HG02571 (cell line): Measurements from ENCODE around the gene FMN2.

Experiments used
- ATAC-seq: cut with Tn5 transposase; IDR thresholded peaks from one replicate; pipeline ENCODE4 v1.9.1; 2021; ENCODE audit warnings: mild to moderate bottlenecking, moderate library complexity; ENCODE audit not compliant: unreplicated experiment

Gene FMN2

DNA sequence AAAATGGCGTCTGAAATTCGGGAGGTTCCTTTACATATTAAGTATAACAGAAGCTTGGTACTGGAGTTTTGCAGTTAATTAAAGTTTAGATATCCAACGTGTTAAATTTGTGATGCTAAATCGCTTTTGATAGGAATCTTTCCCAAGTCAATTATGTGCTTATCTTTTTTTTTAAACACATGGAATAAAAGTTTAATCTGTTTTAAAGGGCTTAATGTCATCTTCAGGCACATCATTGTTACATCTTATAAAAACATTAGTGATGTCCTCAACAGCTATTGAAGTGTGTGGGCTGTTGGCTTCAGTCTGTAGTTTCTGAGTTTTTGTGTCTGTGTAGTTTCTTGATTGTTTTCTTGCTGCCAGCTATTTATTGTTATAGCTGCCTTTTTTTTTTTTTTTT, 5.3 kb downstream of the FMN2 start:
- no peak for ATAC-seq

- ATAC-seq: no peak
These were observed 6.9 kb downstream of the FMN2 start for GRCh38 chr1:240098534-240098933.

- ATAC-seq: no peak
These were observed 7.6 kb downstream of the FMN2 start for GRCh38 chr1:240099329-240099728.

GRCh38 chr1:240099748-240100147, 8.1 kb downstream of the FMN2 start:
- ATAC-seq: no peak

DNA sequence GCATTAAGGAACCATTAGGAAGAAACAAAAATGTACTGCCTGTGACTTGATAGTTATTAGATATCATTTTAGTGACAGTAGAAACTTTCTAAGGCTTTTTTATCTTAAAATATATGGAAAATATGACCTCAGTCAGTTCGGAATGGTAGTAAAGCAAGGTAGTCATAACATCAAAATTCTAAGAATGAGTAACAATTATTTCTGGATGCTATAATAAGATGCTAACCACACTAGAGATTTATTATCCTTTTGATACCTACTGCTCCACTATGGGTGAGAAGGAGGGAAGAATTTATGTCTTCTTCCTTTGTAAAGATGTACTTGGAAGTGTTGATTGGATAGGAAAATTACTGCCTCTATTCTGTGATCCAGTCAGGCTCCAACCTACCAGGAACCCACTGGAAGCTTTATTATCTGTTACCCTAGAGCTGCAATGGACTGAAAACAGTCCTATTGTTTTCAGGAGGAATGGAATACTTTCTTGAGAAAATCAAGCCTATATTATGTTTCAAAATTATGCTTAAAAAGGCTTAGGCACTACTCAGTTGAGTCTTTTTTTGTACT, 8.8 kb downstream of the FMN2 start:
- ATAC-seq: no peak

DNA sequence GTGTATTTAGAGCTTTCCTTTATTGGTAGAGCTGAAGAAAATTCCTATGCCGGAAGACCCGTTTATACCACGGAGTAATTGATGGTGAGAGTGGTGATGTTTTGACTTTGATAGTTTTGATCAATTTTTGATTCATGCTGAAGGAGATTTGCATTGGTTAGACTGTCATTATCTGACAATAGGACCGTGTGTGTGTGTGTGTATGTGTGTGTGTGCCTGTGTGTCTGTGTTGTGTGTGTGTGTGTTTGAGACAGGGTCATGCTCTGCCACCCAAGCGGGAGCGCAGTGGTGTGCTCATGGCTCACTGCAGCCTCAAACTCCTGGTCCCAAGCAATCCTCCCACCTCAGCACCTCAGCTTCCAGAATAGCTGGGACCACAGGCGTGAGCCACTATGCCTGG, 9.6 kb downstream of the FMN2 start:
- ATAC-seq: no peak

- ATAC-seq: no peak
These were observed 10.1 kb downstream of the FMN2 start for GRCh38 chr1:240101737-240102136.

GRCh38 chr1:240104672-240105071, 13.0 kb downstream of the FMN2 start:
- no peak for ATAC-seq

DNA sequence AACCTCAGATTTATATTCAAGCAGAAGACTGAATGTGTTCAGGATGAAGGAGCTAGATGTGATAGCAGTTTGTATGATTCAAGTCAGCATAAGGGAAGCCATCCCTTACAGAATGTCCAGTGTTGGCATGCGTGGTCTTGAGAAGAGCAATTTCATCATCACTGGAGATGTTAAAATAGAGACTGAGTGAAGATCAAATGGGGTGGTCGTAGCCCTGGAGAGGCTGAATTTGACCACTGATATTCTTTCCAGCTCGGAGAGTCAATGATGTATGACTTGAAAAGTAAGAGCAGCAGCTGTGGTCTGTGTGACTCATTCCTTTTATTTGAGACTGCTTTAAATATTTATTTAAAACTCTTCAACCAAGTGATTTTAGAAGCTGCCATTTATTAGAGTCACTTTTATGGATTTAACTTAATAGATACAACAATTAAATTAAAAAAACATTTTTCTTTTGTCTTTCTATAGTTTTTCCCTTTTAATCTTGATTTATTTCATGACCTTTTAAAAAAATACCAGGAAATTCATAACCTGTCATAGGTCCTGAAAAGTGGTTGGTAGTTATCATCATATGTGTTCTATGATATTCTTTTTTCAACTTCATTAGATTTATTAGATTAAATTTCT, 15.5 kb downstream of the FMN2 start:
- no peak for ATAC-seq

GRCh38 chr1:240109130-240109529, 17.4 kb downstream of the FMN2 start:
- no peak for ATAC-seq

GRCh38 chr1:240109920-240110636, 18.4 kb downstream of the FMN2 start:
- no peak for ATAC-seq

DNA sequence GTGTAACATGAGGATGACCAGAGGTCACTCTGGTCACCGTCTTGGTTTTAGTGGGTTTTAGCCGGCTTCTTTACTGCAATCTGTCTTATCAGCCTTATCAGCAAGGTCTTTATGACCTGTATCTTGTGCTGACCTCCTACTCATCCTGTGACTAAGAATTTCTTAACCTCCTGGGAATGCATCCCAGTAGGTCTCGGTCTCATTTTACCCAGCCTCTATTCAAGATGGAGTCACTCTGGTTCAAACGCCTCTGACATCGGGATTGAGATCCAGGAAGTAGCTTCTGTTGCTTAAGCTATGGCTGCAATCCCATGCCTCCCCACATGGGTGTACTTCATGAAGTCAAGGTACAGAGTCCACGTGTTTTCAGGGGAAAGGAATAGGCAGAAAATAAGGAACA, 19.9 kb downstream of the FMN2 start:
- no peak for ATAC-seq

DNA sequence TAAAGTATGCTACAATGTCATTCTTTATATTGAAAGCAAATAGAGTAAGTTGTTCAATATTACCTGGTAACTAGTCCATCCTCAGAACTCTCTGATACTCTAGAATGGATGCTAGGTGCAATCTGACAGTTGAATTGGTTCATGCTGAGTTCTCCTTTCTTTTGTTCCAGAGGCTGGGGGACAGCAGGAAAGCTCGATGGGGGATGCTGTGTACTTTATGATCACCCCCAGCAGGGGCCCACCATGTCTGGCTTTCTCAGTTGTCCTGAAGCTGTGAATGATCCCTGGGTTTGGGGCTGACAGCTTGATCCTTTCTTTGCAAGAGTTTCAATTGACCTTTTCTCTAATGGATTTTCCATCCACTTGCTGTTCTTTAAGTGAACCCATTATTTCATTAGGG, 22.5 kb downstream of the FMN2 start:
- ATAC-seq: no peak

DNA sequence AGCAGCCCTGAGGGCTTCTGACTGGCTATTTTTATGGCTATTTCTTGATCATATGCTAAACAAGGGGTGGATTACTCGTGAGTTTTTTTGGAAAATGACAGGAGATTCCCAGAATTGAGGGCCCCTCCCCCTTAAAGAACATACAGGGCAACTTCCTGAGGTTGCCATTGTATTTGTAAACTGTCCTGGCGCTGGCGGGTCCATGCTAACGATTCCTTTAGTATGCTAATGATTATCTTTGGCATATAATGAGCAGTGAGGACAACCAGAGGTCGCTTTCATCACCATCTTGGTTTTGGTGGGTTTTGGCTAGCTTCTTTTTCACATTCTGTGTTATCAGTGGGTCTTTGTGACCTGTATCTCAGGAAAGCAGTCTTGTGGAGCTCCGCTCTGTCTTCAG, 24.1 kb downstream of the FMN2 start:
- ATAC-seq: no peak

DNA sequence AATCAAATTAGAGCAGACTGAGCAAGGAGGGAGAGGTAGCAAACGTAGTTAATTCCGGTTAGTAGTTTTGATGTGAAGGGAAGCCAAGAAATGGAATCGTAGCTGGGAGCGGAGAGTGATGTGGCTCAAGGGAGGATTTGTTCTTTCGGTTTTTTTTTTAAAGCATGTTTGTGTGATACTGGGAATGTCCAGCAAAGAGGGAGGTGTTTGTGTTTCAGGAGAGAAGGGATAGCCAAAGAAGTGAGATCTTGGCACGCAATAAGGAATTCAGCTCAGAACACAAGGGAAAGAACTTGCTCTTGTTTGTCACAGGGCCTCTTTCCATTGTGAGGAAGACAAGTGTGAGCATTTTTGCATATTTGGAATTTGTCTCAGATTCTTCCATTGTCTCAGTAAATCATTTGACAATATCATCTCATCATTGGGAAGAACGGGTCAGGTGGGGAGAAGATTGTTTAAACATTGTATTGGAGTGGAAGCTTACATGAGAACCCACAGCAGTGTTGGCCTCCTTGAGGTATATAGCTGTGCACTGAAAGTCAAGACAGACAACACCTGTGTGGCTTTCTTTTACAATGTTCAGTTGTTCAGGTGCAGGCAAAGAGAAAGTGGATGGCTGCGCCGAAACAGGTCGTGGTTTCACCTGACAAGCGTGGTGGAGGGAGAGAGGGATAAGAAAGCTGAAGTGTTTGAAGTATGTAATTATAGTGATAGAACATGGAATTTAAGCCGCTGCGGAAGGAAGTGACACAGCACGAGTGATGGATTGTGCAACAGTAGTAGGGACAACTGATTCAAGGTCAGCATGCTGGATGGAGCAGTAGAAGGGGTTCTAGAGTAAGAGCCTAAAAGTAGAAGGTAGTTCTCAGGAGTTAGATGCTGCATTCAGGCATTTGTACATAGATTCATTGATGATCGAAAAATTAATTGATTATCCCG, 25.4 kb downstream of the FMN2 start:
- ATAC-seq: no peak

- no peak for ATAC-seq
These were observed 26.2 kb downstream of the FMN2 start for GRCh38 chr1:240117930-240118329.

GRCh38 chr1:240122639-240123613, 31.2 kb downstream of the FMN2 start:
- no peak for ATAC-seq

- no peak for ATAC-seq
These were observed 35.1 kb downstream of the FMN2 start for GRCh38 chr1:240126821-240127220.

DNA sequence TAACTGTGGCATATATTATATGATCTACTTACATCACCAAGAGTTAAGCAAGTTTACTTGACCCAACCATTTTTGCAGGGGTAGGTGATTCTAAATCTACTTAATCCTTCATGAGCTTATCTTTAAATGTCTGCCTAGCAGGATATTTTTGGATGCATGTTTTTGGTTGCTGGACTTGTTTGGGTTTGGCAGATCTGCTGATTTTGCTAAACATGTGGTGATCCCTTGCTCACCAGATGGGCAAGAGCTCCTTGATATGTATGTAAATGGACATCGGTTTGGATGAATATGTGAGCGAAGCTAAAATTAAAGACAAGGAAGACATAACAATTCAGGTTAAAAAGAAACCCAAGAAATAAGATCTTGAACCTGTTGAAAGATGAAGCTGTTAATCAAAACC, 36.7 kb downstream of the FMN2 start:
- ATAC-seq: no peak

GRCh38 chr1:240134113-240134512, 42.4 kb downstream of the FMN2 start:
- ATAC-seq: no peak
